ENCODE measurements around the gene ZCCHC10.
"Not testable (repeated sequence)": the region's sequence is repeated elsewhere in the genome, so short reads cannot be mapped to it uniquely, and the experiment has no call there.

The ZCCHC10 gene

GRCh38 chr5:133041157-133041784 lies 14.9 kb upstream of the ZCCHC10 start:
- Histone ChIP-seq H3K27ac (ENCODE audit: low read length) (no peak overlapping the region), H3K9ac (ENCODE audit: low read length in 2 of 2) (no peak overlapping the region), H3K9me3 (ENCODE audit: control insufficient read depth in 2 of 2, low read length in 2 of 2) (no peaks in the 10 kb centered on the region), H3K36me3 (ENCODE audit: control insufficient read depth in 2 of 2, insufficient read depth in 2 of 2, low read length in 2 of 2) (no peaks in the 10 kb centered on the region), H3K4me3 (ENCODE audit: low read length in 2 of 2) (no peak overlapping the region), H3K27me3 (ENCODE audit: control insufficient read depth in 1 of 2, insufficient read depth in 2 of 2, low read length in 2 of 2) (no peaks in the 10 kb centered on the region), H3K4me1 (ENCODE audit: control insufficient read depth, insufficient read depth, low read length) (no peaks in the 10 kb centered on the region)

DNA sequence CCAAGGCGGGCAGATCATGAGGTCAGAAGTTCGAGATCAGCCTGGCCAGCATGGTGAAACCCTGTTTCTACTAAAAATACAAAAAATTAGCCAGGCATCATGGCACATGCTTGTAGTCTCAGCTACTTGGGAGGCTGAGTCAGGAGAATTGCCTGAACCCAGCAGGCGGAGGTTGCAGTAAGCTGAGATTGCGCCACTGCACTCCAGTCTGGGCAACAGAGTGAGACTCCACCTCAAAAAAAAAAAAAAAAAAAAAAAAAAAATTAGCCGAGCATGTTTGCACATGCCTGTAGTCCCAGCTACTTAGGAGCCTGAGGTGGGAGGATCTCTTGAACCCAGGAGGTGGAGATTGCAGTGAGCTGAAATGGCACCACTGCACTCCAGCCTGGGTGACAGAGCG lies 10.3 kb upstream of the ZCCHC10 start:
- H3K9me3 ChIP-seq (ENCODE audit: control insufficient read depth in 2 of 2, low read length in 2 of 2); H3K27me3 ChIP-seq (ENCODE audit: control insufficient read depth in 1 of 2, insufficient read depth in 2 of 2, low read length in 2 of 2); H3K27ac ChIP-seq (ENCODE audit: low read length): not testable (repeated sequence)

DNA sequence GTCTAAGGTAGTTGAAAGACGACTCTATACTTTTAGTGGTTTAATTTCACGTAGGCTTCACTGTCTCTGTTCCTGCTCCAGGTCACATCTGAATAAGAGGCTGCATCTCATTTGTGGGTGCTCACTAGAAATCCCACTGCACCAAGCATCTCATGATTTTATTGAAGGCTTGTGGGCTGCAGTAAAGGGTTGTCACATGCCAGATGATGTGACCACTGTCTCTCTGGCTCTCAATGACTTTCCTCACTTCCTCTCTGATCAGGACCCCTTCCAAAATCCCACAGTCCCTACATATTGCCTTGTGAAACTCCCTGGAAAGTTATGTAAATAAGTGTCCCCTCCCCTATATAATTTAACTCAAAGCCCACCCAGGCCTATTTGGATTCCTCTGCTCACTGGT lies 8.9 kb upstream of the ZCCHC10 start:
- H3K9ac ChIP-seq (ENCODE audit: low read length in 2 of 2), result no peak overlapping the region
- H3K4me1 ChIP-seq (ENCODE audit: control insufficient read depth, insufficient read depth, low read length), result no peaks in the 10 kb centered on the region
- H3K27ac ChIP-seq (ENCODE audit: low read length), result no peak overlapping the region
- no peak overlapping the region for H3K4me3 ChIP-seq (ENCODE audit: low read length in 2 of 2)
- no peaks in the 10 kb centered on the region for H3K9me3 ChIP-seq (ENCODE audit: control insufficient read depth in 2 of 2, low read length in 2 of 2)
- H3K36me3 ChIP-seq (ENCODE audit: control insufficient read depth in 2 of 2, insufficient read depth in 2 of 2, low read length in 2 of 2), result no peaks in the 10 kb centered on the region
- H3K27me3 ChIP-seq (ENCODE audit: control insufficient read depth in 1 of 2, insufficient read depth in 2 of 2, low read length in 2 of 2), result no peaks in the 10 kb centered on the region

More for the DNA sequence above, 10.3 kb upstream of the ZCCHC10 start:
- H3K4me1 ChIP-seq (ENCODE audit: control insufficient read depth, insufficient read depth, low read length); H3K9ac ChIP-seq (ENCODE audit: low read length in 2 of 2); H3K36me3 ChIP-seq (ENCODE audit: control insufficient read depth in 2 of 2, insufficient read depth in 2 of 2, low read length in 2 of 2); H3K4me3 ChIP-seq (ENCODE audit: low read length in 2 of 2): not testable (repeated sequence)

- H3K27ac ChIP-seq (ENCODE audit: low read length), result no peak overlapping the region
- no peak overlapping the region for H3K9ac ChIP-seq (ENCODE audit: low read length in 2 of 2)
- no peaks in the 10 kb centered on the region for H3K9me3 ChIP-seq (ENCODE audit: control insufficient read depth in 2 of 2, low read length in 2 of 2)
- H3K36me3 ChIP-seq (ENCODE audit: control insufficient read depth in 2 of 2, insufficient read depth in 2 of 2, low read length in 2 of 2), result no peaks in the 10 kb centered on the region
- no peak overlapping the region for H3K4me3 ChIP-seq (ENCODE audit: low read length in 2 of 2)
- no peaks in the 10 kb centered on the region for H3K27me3 ChIP-seq (ENCODE audit: control insufficient read depth in 1 of 2, insufficient read depth in 2 of 2, low read length in 2 of 2)
- H3K4me1 ChIP-seq (ENCODE audit: control insufficient read depth, insufficient read depth, low read length), result no peaks in the 10 kb centered on the region
Observed at GRCh38 chr5:133034064-133034463, 7.7 kb upstream of the ZCCHC10 start.

DNA sequence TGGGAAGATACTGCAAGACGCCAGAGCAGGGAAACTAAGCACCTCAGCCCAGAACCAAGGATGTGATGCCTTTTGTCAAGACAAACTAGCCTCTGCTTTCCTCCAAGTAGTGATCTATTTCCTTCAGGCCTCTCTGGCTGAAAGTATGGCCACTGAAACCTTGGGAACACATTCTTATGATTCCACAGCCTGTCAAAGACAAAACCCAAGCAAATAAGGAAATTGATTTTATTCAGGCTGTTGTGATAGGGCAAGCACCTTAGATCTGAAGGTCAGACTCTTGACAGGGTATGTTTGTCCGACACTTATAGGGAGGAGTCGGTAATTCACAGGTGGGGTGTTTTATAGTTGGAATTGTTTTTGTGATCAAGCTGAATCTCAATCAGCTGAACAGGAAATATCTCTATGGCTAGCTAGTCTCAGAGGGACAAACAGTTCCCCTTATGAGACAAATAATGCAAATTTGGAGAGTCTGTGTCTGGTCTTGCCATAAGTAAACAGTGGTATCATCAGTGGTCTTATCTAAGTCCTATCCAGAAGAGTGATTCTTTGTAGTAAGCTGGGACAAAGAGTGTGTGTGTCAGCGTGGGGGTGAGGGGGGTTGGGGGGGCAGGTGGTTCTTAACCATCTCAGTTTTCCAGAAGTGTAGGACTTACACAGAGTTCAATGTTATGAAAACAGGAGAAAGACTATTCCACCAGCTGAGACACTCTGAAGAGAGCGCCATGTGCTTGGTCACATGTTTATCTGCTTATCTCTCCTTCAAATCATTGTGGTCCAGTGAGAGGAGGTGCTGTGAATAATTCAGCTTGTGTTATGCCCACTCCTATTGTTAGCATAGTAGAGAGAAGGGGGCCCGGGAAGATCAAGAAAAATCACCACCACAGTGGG lies 6.7 kb upstream of the ZCCHC10 start:
- Histone ChIP-seq H3K27me3 (ENCODE audit: control insufficient read depth in 1 of 2, insufficient read depth in 2 of 2, low read length in 2 of 2) (no peaks in the 10 kb centered on the region), H3K9me3 (ENCODE audit: control insufficient read depth in 2 of 2, low read length in 2 of 2) (no peaks in the 10 kb centered on the region), H3K9ac (ENCODE audit: low read length in 2 of 2) (no peak overlapping the region), H3K4me1 (ENCODE audit: control insufficient read depth, insufficient read depth, low read length) (no peaks in the 10 kb centered on the region), H3K36me3 (ENCODE audit: control insufficient read depth in 2 of 2, insufficient read depth in 2 of 2, low read length in 2 of 2) (no peaks in the 10 kb centered on the region), H3K27ac (ENCODE audit: low read length) (no peak overlapping the region), H3K4me3 (ENCODE audit: low read length in 2 of 2) (no peak overlapping the region)

DNA sequence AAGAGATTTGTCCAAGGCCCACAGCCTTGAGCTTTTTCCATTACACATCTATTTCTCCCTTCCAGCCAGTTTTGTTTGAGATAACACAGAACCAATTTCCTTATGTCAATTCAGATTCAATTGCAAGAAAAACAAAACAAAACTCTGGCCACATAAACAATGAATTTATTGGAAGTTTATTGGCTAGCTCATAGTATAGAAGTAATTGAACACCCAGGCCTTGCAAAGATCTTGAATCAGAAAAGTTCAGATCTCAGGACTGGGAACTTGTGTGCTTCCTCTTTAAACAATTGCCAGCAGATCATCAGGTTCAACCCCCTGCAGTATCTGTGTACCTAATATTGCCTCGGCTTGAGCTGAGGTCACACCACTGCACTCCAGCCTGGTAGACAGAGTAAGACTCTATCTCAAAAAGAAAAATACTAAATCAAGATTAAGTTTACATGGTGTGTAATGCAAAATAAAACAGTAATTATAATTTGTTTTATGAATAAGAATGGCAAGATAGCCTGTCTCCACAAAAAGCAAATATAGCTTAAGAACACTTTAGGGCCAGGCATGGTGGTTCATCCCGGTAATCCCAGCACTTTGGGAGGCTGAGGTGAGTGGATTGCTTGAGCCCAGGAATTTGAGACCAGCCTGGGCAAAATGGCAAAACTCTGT lies 4.1 kb upstream of the ZCCHC10 start:
- H3K27me3 ChIP-seq (ENCODE audit: control insufficient read depth in 1 of 2, insufficient read depth in 2 of 2, low read length in 2 of 2), result no peaks in the 10 kb centered on the region
- no peak overlapping the region for H3K4me3 ChIP-seq (ENCODE audit: low read length in 2 of 2)
- H3K27ac ChIP-seq (ENCODE audit: low read length), result no peak overlapping the region
- no peak overlapping the region for H3K9ac ChIP-seq (ENCODE audit: low read length in 2 of 2)
- no peaks in the 10 kb centered on the region for H3K4me1 ChIP-seq (ENCODE audit: control insufficient read depth, insufficient read depth, low read length)
- H3K36me3 ChIP-seq (ENCODE audit: control insufficient read depth in 2 of 2, insufficient read depth in 2 of 2, low read length in 2 of 2), result no peaks in the 10 kb centered on the region
- H3K9me3 ChIP-seq (ENCODE audit: control insufficient read depth in 2 of 2, low read length in 2 of 2), result no peaks in the 10 kb centered on the region

- H3K4me1 ChIP-seq (ENCODE audit: control insufficient read depth, insufficient read depth, low read length), result peaks cover 3% of the 10 kb centered on the region
- H3K27me3 ChIP-seq (ENCODE audit: control insufficient read depth in 1 of 2, insufficient read depth in 2 of 2, low read length in 2 of 2), result no peaks in the 10 kb centered on the region
- H3K36me3 ChIP-seq (ENCODE audit: control insufficient read depth in 2 of 2, insufficient read depth in 2 of 2, low read length in 2 of 2), result no peaks in the 10 kb centered on the region
- no peak overlapping the region for H3K27ac ChIP-seq (ENCODE audit: low read length)
- no peaks in the 10 kb centered on the region for H3K9me3 ChIP-seq (ENCODE audit: control insufficient read depth in 2 of 2, low read length in 2 of 2)
- H3K9ac ChIP-seq (ENCODE audit: low read length in 2 of 2), result no peak overlapping the region
- H3K4me3 ChIP-seq (ENCODE audit: low read length in 2 of 2), result no peak overlapping the region
Observed at GRCh38 chr5:133029416-133029815, 3.1 kb upstream of the ZCCHC10 start.

DNA sequence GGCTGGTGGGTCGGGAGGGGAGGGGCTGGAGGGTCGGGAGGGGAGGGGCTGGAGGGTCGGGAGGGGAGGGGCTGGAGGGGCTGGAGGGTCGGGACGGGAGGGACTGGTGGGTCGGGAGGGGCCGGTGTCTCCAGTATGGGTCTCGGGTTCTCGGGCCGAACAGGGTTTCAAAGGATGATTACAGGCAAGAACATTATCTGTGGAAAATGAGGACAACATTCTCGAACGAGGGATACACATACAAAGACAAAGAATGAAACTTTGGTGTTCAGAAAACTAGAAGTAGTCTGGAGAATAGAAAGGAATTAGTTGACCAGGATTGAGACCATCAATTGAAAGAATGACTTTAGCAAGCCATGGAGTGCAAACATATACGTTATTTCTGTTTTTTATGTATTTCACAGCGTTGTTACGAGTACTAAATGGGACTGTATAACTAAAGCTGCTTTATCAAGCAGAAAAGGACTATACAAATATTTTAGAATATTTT lies 360 bp upstream of the ZCCHC10 start:
- peak overlapping the region; percentile 19 for H3K27ac ChIP-seq (ENCODE audit: low read length)

GRCh38 chr5:133019471-133019870 lies 6.9 kb downstream of the ZCCHC10 start:
- H3K9ac ChIP-seq (ENCODE audit: low read length in 2 of 2); H3K9me3 ChIP-seq (ENCODE audit: control insufficient read depth in 2 of 2, low read length in 2 of 2); H3K4me3 ChIP-seq (ENCODE audit: low read length in 2 of 2); H3K4me1 ChIP-seq (ENCODE audit: control insufficient read depth, insufficient read depth, low read length); H3K27ac ChIP-seq (ENCODE audit: low read length); H3K27me3 ChIP-seq (ENCODE audit: control insufficient read depth in 1 of 2, insufficient read depth in 2 of 2, low read length in 2 of 2): not testable (repeated sequence)
- H3K36me3 ChIP-seq (ENCODE audit: control insufficient read depth in 2 of 2, insufficient read depth in 2 of 2, low read length in 2 of 2), result peaks cover 9 to 16% of the 10 kb centered on the region in 2 donors

More for the DNA sequence above, 360 bp upstream of the ZCCHC10 start:
- Histone ChIP-seq H3K4me1 (ENCODE audit: control insufficient read depth, insufficient read depth, low read length) (peaks cover 3% of the 10 kb centered on the region), H3K9me3 (ENCODE audit: control insufficient read depth in 2 of 2, low read length in 2 of 2) (no peaks in the 10 kb centered on the region), H3K9ac (ENCODE audit: low read length in 2 of 2) (peak overlapping the region; percentile 62 to 71), H3K4me3 (ENCODE audit: low read length in 2 of 2) (peak overlapping the region; percentile 91 to 97), H3K36me3 (ENCODE audit: control insufficient read depth in 2 of 2, insufficient read depth in 2 of 2, low read length in 2 of 2) (no peaks in the 10 kb centered on the region), H3K27me3 (ENCODE audit: control insufficient read depth in 1 of 2, insufficient read depth in 2 of 2, low read length in 2 of 2) (no peaks in the 10 kb centered on the region)

- Histone ChIP-seq H3K9ac (ENCODE audit: low read length in 2 of 2) (no peak overlapping the region), H3K4me1 (ENCODE audit: control insufficient read depth, insufficient read depth, low read length) (no peaks in the 10 kb centered on the region), H3K9me3 (ENCODE audit: control insufficient read depth in 2 of 2, low read length in 2 of 2) (no peaks in the 10 kb centered on the region), H3K27ac (ENCODE audit: low read length) (no peak overlapping the region), H3K27me3 (ENCODE audit: control insufficient read depth in 1 of 2, insufficient read depth in 2 of 2, low read length in 2 of 2) (no peaks in the 10 kb centered on the region), H3K4me3 (ENCODE audit: low read length in 2 of 2) (no peak overlapping the region), H3K36me3 (ENCODE audit: control insufficient read depth in 2 of 2, insufficient read depth in 2 of 2, low read length in 2 of 2) (peaks cover 10 to 17% of the 10 kb centered on the region in 2 donors)
Observed at GRCh38 chr5:133017964-133018363, 8.4 kb downstream of the ZCCHC10 start.
